ENCODE results near the gene LRRN3. TPM values are rescaled to one million over a fixed set of nuclear protein-coding genes. Genes with fewer than 3 reads are reported as not detected.

The LRRN3 gene
- total and polyA plus RNA-seq, 3 experiments from 2014 or later, result 18.8 to 101 (median 91.4) TPM

DNA sequence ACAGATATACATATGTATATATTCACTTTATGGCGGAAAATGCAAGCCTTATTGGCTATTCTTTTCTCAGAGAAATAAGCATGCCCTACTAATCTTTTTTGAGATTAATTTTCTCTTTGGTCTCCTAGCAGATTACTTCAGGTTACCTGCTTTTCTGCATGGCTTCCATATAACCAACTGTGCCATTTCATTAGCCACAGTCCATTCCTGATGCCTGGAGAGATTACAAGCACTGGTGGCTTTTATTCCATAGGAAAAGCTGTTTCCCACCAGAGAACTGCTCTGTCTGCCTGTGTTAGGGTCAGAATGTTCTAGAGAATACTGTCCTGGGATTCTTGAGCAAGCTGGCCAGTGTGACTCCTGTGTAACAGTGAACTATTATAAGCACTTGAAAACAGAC is 59.8 kb downstream of the LRRN3 start:
- H3K9me3 ChIP-seq (ENCODE audit: low read length), result no peaks in the 10 kb centered on the region
- H3K27me3 Mint-ChIP-seq, result peaks cover 0 to 1% of the 10 kb centered on the region in 2 donors

DNA sequence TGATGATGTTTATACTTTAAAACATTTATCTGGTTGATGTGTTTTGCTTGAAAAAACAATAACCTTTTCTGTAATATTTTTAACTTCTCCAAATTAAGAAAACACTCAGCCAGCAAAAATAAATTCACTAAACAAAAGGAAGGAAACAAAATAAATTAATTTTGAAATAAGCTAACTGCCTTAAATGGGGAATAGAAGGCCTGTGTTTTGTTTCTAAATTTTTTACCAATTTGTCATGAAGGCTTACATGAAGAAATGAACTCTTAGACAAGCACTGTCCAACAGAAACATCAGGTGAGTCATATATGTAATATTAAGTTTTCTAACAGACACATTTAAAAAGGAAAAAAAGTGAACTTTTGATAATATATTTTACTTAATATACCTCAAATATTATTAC is 68.5 kb downstream of the LRRN3 start:
- Histone ChIP-seq H3K4me1 (ENCODE audit: insufficient read depth, low read length) (no peaks in the 10 kb centered on the region), H3K27ac (ENCODE audit: low read depth, low read length) (no peak overlapping the region), H3K36me3 (ENCODE audit: insufficient read depth, low read length) (no peaks in the 10 kb centered on the region), H3K4me3 (ENCODE audit: low read length) (no peak overlapping the region), H3K9me3 (ENCODE audit: low read length) (no peaks in the 10 kb centered on the region), H3K27me3 (ENCODE audit: insufficient read depth, low read length, poor library complexity, severe bottlenecking) (no peaks in the 10 kb centered on the region)
- no peak for DNase-seq
- no peaks in the 10 kb centered on the region for H3K27me3 Mint-ChIP-seq
- H3K36me3 Mint-ChIP-seq, result peaks cover 0 to 5% (median 1%) of the 10 kb centered on the region in 3 donors
- ChIA-PET POLR2A (no interaction called here), CTCF (no interaction called here)
- no peak overlapping the region for H3K27ac Mint-ChIP-seq
- no peaks in the 10 kb centered on the region for H3K9me3 Mint-ChIP-seq
- H3K4me3 Mint-ChIP-seq, result no peak overlapping the region
- no peaks in the 10 kb centered on the region for H3K4me1 Mint-ChIP-seq

More for the DNA sequence above, 59.8 kb downstream of the LRRN3 start:
- DNase-seq, result no peak
- H3K9me3 Mint-ChIP-seq, result no peaks in the 10 kb centered on the region
- H3K4me1 Mint-ChIP-seq, result no peaks in the 10 kb centered on the region
- H3K36me3 Mint-ChIP-seq, result no peaks in the 10 kb centered on the region
- Histone ChIP-seq H3K27me3 (ENCODE audit: insufficient read depth, low read length, poor library complexity, severe bottlenecking) (no peaks in the 10 kb centered on the region), H3K27ac (ENCODE audit: low read depth, low read length) (no peak overlapping the region), H3K36me3 (ENCODE audit: insufficient read depth, low read length) (no peaks in the 10 kb centered on the region), H3K4me1 (ENCODE audit: insufficient read depth, low read length) (no peaks in the 10 kb centered on the region), H3K4me3 (ENCODE audit: low read length) (no peak overlapping the region)
- CTCF ChIA-PET, result no interaction called here
- POLR2A ChIA-PET, result no interaction called here
- H3K27ac Mint-ChIP-seq, result no peak overlapping the region
- no peak overlapping the region for H3K4me3 Mint-ChIP-seq

DNA sequence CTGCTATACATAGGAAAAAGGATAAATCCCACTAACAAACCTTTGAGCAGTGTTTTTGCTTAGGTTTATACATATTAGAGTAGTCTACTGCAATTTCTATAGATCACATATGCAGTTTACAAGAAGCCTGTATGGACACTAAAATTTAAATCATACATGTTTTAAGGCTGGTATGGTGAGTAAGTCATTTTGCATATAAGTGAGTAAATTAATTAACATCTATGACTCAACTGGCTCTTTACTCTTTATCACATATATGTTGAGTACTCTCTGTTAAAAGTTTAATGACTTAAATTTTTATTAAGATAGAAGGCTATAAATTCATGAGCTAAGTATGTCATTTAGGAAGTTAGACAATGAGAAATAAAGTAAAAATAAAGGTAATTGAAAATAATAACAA is 69.4 kb downstream of the LRRN3 start:
- ChIA-PET CTCF (no interaction called here), POLR2A (no interaction called here)
- Mint-ChIP-seq H3K27me3 (no peaks in the 10 kb centered on the region), H3K27ac (no peak overlapping the region), H3K4me1 (no peaks in the 10 kb centered on the region), H3K4me3 (no peak overlapping the region), H3K36me3 (peaks cover 0 to 5% (median 3%) of the 10 kb centered on the region in 3 donors), H3K9me3 (no peaks in the 10 kb centered on the region)
- H3K27ac ChIP-seq (ENCODE audit: low read depth, low read length), result no peak overlapping the region
- DNase-seq, result no peak
- no peaks in the 10 kb centered on the region for H3K9me3 ChIP-seq (ENCODE audit: low read length)
- H3K4me3 ChIP-seq (ENCODE audit: low read length), result no peak overlapping the region
- no peaks in the 10 kb centered on the region for H3K36me3 ChIP-seq (ENCODE audit: insufficient read depth, low read length)
- no peaks in the 10 kb centered on the region for H3K4me1 ChIP-seq (ENCODE audit: insufficient read depth, low read length)
- H3K27me3 ChIP-seq (ENCODE audit: insufficient read depth, low read length, poor library complexity, severe bottlenecking), result no peaks in the 10 kb centered on the region

DNA sequence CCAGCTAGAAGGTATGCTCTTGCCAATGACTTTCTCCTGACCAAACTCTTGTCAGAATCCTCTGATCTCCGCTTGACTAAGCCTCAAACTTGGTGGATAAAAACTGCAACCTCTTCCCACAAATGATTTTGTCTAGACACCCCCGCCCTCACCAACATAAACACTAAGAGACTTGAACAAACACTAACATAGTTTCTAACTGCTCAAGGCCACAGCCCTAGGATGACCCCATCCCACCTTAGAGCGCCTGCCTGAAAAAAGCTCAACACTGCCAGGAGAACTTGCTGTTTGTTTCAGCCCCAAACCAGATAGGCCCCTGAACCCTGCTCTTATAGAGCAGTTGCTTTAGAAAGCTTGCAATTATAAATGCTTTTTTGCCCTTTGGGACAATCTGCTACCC is 71.8 kb downstream of the LRRN3 start:
- Mint-ChIP-seq H3K27me3 (no peaks in the 10 kb centered on the region), H3K36me3 (peaks cover 0 to 3% (median 0%) of the 10 kb centered on the region in 3 donors), H3K9me3 (no peaks in the 10 kb centered on the region), H3K27ac (peak overlapping the region in 1 of 8 donors; percentile 2), H3K4me1 (no peaks in the 10 kb centered on the region), H3K4me3 (no peak overlapping the region)
- no peaks in the 10 kb centered on the region for H3K9me3 ChIP-seq (ENCODE audit: low read length)
- no peaks in the 10 kb centered on the region for H3K27me3 ChIP-seq (ENCODE audit: insufficient read depth, low read length, poor library complexity, severe bottlenecking)
- H3K4me1 ChIP-seq (ENCODE audit: insufficient read depth, low read length), result no peaks in the 10 kb centered on the region
- ChIA-PET POLR2A (no interaction called here), CTCF (no interaction called here)
- no peak for DNase-seq
- no peaks in the 10 kb centered on the region for H3K36me3 ChIP-seq (ENCODE audit: insufficient read depth, low read length)
- H3K27ac ChIP-seq (ENCODE audit: low read depth, low read length), result no peak overlapping the region
- no peak overlapping the region for H3K4me3 ChIP-seq (ENCODE audit: low read length)

DNA sequence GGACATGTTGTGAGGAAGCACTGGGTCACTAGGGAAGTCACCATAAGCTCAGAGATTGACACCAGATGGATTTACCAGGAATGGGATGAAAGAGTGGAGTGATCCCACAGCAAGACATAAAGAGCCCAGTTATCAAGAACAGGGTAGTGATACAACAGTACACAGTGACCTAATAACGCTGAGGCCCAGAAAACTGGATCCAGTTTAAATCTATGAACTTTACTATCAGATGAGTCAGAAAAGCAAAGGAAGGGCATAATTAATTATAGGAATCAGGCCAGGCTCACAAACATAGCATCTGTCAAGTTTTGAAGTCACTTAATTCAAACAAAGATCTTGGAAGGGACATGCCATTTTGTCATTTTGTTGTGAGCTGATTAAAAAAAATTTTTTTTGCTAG is 73.5 kb downstream of the LRRN3 start:
- CTCF ChIA-PET, result interaction anchor here (1.6 kb wide), 1 partner anchor 9 kb away, joined by 4 read pairs; no protein-coding TSS in a partner anchor
- no peak overlapping the region for H3K27ac ChIP-seq (ENCODE audit: low read depth, low read length)
- H3K27ac Mint-ChIP-seq, result no peak overlapping the region
- H3K36me3 ChIP-seq (ENCODE audit: insufficient read depth, low read length), result no peaks in the 10 kb centered on the region
- no peaks in the 10 kb centered on the region for H3K4me1 Mint-ChIP-seq
- H3K4me3 ChIP-seq (ENCODE audit: low read length), result no peak overlapping the region
- no peak overlapping the region for H3K4me3 Mint-ChIP-seq
- POLR2A ChIA-PET, result no interaction called here
- no peaks in the 10 kb centered on the region for H3K9me3 ChIP-seq (ENCODE audit: low read length)
- H3K27me3 Mint-ChIP-seq, result no peaks in the 10 kb centered on the region
- no peaks in the 10 kb centered on the region for H3K9me3 Mint-ChIP-seq
- peaks cover 0 to 3% (median 3%) of the 10 kb centered on the region in 3 donors for H3K36me3 Mint-ChIP-seq
- H3K4me1 ChIP-seq (ENCODE audit: insufficient read depth, low read length), result no peaks in the 10 kb centered on the region
- no peaks in the 10 kb centered on the region for H3K27me3 ChIP-seq (ENCODE audit: insufficient read depth, low read length, poor library complexity, severe bottlenecking)
- no peak for DNase-seq

DNA sequence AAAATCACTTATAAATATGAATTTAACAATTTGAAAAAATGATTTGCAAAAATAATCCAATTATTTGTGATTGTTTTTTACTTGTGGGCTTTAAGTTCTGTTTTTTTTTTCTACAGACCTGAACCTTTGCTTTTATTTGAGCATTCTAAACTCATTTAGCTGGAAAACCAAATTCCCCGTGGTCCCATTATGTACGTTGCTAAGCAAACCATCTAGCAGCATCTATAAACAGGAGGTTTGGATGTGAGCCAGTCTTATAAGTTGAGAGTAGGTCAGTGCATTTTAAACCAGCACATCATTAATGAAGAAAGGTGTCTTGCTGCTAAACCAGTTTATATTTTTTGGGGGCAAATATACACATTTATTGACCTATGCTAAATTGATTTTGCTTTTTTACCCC is 77.3 kb downstream of the LRRN3 start:
- Mint-ChIP-seq H3K36me3 (peaks cover 0 to 5% (median 3%) of the 10 kb centered on the region in 3 donors), H3K4me1 (no peaks in the 10 kb centered on the region), H3K4me3 (no peak overlapping the region), H3K9me3 (no peaks in the 10 kb centered on the region), H3K27ac (no peak overlapping the region), H3K27me3 (no peaks in the 10 kb centered on the region)
- H3K27me3 ChIP-seq (ENCODE audit: insufficient read depth, low read length, poor library complexity, severe bottlenecking), result no peaks in the 10 kb centered on the region
- no peaks in the 10 kb centered on the region for H3K36me3 ChIP-seq (ENCODE audit: insufficient read depth, low read length)
- H3K4me3 ChIP-seq (ENCODE audit: low read length), result no peak overlapping the region
- POLR2A ChIA-PET, result no interaction called here
- H3K27ac ChIP-seq (ENCODE audit: low read depth, low read length), result no peak overlapping the region
- no peaks in the 10 kb centered on the region for H3K4me1 ChIP-seq (ENCODE audit: insufficient read depth, low read length)
- H3K9me3 ChIP-seq (ENCODE audit: low read length), result no peaks in the 10 kb centered on the region
- CTCF ChIA-PET, result no interaction called here
- no peak for DNase-seq

DNA sequence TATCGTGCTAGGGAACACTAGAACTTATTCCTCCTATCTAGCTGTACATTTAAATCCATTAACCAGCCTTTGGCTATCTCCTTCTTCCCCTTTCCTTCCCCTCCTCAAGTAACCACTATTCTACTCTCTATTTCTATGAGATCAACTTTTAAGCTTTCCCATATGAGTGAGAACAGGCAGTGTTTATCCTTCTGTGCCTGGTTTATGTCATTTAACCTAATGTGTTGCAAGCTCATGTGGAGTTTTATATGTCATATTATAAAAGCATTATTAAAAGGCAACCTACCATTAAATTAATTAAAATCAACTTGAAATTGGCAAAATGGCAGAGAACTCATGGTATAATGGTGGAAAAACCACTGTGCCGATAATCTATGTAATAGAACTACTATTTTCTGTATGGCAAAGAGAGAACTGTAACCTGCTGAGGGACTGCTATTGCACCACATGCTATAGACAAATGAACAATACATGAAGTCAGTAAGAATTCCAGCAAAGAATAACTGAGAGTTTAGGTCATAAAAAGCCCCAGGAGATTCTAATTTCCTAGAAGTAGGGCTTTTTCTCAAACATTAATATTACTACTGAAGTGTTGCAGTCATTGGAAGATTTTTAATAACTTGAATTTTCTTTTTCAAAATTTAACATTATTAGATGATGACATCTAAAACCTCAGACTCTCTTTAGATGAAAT is 81.8 kb downstream of the LRRN3 start:
- Histone ChIP-seq H3K4me3 (ENCODE audit: low read length) (no peak overlapping the region), H3K9me3 (ENCODE audit: low read length) (no peaks in the 10 kb centered on the region), H3K27me3 (ENCODE audit: insufficient read depth, low read length, poor library complexity, severe bottlenecking) (no peaks in the 10 kb centered on the region), H3K4me1 (ENCODE audit: insufficient read depth, low read length) (no peaks in the 10 kb centered on the region), H3K36me3 (ENCODE audit: insufficient read depth, low read length) (no peaks in the 10 kb centered on the region), H3K27ac (ENCODE audit: low read depth, low read length) (no peak overlapping the region)
- Mint-ChIP-seq H3K27me3 (no peaks in the 10 kb centered on the region), H3K4me1 (peaks cover 6 to 11% (median 11%) of the 10 kb centered on the region in 3 donors), H3K4me3 (no peak overlapping the region), H3K36me3 (peaks cover 0 to 5% (median 0%) of the 10 kb centered on the region in 3 donors), H3K27ac (no peak overlapping the region), H3K9me3 (no peaks in the 10 kb centered on the region)
- CTCF ChIA-PET, result no interaction called here
- POLR2A ChIA-PET, result no interaction called here
- no peak for DNase-seq

DNA sequence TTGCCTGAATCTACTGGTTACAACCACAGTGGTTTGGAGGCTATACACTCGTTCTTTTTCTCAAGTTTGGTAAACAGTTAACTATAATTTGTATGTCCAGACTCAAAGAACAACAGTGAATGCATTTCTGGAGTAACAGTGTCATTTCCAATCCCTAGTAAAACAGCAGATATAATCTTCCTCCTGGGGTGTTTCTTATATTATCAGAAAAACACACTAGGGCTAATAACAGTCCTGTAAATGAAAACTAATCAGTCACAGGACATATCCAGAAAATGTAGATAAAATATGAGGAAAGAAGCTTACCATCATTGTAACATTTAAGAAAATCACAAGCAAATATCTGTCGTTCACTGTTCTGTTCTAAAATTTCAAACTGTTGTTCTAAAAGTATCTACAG is 82.6 kb downstream of the LRRN3 start:
- Histone ChIP-seq H3K4me1 (ENCODE audit: insufficient read depth, low read length) (no peaks in the 10 kb centered on the region), H3K27me3 (ENCODE audit: insufficient read depth, low read length, poor library complexity, severe bottlenecking) (no peaks in the 10 kb centered on the region), H3K9me3 (ENCODE audit: low read length) (no peaks in the 10 kb centered on the region), H3K27ac (ENCODE audit: low read depth, low read length) (no peak overlapping the region), H3K4me3 (ENCODE audit: low read length) (no peak overlapping the region), H3K36me3 (ENCODE audit: insufficient read depth, low read length) (no peaks in the 10 kb centered on the region)
- ChIA-PET CTCF (no interaction called here), POLR2A (no interaction called here)
- Mint-ChIP-seq H3K4me1 (peaks cover 6 to 11% (median 11%) of the 10 kb centered on the region in 3 donors), H3K4me3 (no peak overlapping the region), H3K27me3 (no peaks in the 10 kb centered on the region), H3K27ac (no peak overlapping the region), H3K9me3 (no peaks in the 10 kb centered on the region), H3K36me3 (peaks cover 0 to 5% (median under 1%) of the 10 kb centered on the region in 3 donors)
- no peak for DNase-seq
